ENCODE results near the gene SCARB1.

DNA sequence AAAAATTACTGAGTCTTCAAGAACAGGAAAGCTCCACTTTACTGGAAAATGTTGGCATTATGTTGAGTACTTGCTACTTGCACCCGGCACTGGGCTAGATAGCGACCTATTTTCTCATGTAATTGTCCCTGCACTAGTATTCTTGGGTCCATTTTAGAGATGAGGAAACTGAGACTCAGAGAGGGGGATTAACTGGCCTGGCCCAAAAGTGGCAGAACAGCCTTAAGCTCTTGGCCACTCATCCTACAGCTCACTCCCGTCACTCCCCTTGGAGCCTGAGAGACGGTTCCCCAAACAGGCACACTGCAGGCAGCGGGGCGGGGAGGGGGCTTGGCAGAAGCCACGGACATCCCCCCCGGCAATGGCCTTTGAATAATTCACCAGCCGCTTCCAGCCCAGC, 113.9 kb downstream of the SCARB1 start:
- TF ChIP-seq, protein P1, sequence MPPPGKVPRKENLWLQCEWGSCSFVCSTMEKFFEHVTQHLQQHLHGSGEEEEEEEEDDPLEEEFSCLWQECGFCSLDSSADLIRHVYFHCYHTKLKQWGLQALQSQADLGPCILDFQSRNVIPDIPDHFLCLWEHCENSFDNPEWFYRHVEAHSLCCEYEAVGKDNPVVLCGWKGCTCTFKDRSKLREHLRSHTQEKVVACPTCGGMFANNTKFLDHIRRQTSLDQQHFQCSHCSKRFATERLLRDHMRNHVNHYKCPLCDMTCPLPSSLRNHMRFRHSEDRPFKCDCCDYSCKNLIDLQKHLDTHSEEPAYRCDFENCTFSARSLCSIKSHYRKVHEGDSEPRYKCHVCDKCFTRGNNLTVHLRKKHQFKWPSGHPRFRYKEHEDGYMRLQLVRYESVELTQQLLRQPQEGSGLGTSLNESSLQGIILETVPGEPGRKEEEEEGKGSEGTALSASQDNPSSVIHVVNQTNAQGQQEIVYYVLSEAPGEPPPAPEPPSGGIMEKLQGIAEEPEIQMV (tag; conservative IDR thresholded peaks at IDR 0.05; ENCODE audit: low read depth) = no peak
- TF ChIP-seq, protein P2, sequence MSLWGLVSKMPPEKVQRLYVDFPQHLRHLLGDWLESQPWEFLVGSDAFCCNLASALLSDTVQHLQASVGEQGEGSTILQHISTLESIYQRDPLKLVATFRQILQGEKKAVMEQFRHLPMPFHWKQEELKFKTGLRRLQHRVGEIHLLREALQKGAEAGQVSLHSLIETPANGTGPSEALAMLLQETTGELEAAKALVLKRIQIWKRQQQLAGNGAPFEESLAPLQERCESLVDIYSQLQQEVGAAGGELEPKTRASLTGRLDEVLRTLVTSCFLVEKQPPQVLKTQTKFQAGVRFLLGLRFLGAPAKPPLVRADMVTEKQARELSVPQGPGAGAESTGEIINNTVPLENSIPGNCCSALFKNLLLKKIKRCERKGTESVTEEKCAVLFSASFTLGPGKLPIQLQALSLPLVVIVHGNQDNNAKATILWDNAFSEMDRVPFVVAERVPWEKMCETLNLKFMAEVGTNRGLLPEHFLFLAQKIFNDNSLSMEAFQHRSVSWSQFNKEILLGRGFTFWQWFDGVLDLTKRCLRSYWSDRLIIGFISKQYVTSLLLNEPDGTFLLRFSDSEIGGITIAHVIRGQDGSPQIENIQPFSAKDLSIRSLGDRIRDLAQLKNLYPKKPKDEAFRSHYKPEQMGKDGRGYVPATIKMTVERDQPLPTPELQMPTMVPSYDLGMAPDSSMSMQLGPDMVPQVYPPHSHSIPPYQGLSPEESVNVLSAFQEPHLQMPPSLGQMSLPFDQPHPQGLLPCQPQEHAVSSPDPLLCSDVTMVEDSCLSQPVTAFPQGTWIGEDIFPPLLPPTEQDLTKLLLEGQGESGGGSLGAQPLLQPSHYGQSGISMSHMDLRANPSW (CRISPR knock-in tag; IDR thresholded peaks at IDR 0.05) = no peak
- no peak for TF ChIP-seq ZKSCAN1 (IDR thresholded peaks at IDR 0.05; ENCODE audit: low read depth, low read length)
